GM12878 (cell line): ENCODE measurements around the gene SNAI1. TPM values are rescaled to one million over a fixed set of nuclear protein-coding genes. Genes with fewer than 3 reads are reported as not detected.
A peak's percentile ranks its signal among the peaks of the same experiment; 100 is the strongest.

ENCODE experiments used
- CBX3 ChIP-seq: fragments of 200-600 bp; sonication (generic); IDR thresholded peaks from 2 replicates; pipeline ENCODE4 v1.6.1; 2016; ENCODE audit warnings: low read depth, borderline replicate concordance
- CHD4 ChIP-seq: fragments of 200-600 bp; sonication (generic); IDR thresholded peaks from 2 replicates; pipeline ENCODE4 v1.6.1; 2016; ENCODE audit warnings: mild to moderate bottlenecking
- CREB1 ChIP-seq: IDR thresholded peaks from 2 replicates; pipeline ENCODE4 v1.6.1; 2012; ENCODE audit warnings: low read depth, mild to moderate bottlenecking, inconsistent platforms
- CTCF ChIP-seq, 3 experiments: IDR thresholded peaks in 2 of 3; conservative IDR thresholded peaks in 1 of 3; 2 replicates each; pipeline ENCODE4 v1.5.1; 2011; ENCODE audit warnings: low read depth in 3 of 3, low read length in 3 of 3, mild to moderate bottlenecking in 3 of 3, control low read depth in 2 of 3, moderate library complexity in 2 of 3, inconsistent platforms in 1 of 3, mixed read lengths in 1 of 3; ENCODE audit not compliant: control insufficient read depth in 2 of 3, insufficient read depth in 1 of 3; ENCODE audit errors: extremely low read depth in 1 of 3
- E2F8 ChIP-seq: fragments of 450-650 bp; IDR thresholded peaks from 2 replicates; pipeline ENCODE4 v1.6.1; 2018; ENCODE audit warnings: mild to moderate bottlenecking, low read depth, moderate library complexity; ENCODE audit not compliant: partially characterized antibody
- EP300 ChIP-seq, 2 experiments: fragments of 150-350 bp in 1 of 2; IDR thresholded peaks; 2 replicates each; pipeline ENCODE4 v1.6.1; 2011 to 2012; ENCODE audit warnings: low read depth in 2 of 2, low read length in 2 of 2, borderline replicate concordance in 1 of 2, improper control_type of control experiment in 1 of 2, inconsistent platforms in 1 of 2; ENCODE audit not compliant: control insufficient read depth in 1 of 2
- ESRRA ChIP-seq: IDR thresholded peaks from 2 replicates; pipeline ENCODE4 v1.6.1; 2012; ENCODE audit warnings: mild to moderate bottlenecking, low read length, improper control_type of control experiment
- ETV6 ChIP-seq, 2 experiments: fragments of 450-650 bp in 1 of 2; IDR thresholded peaks in 1 of 2; conservative IDR thresholded peaks in 1 of 2; 2 replicates each; pipeline ENCODE4 v1.6.1; 2014; ENCODE audit warnings: antibody characterized with exemption in 1 of 2, borderline replicate concordance in 1 of 2, low read depth in 1 of 2, mild to moderate bottlenecking in 1 of 2, moderate library complexity in 1 of 2
- EZH2 ChIP-seq: IDR thresholded peaks from 2 replicates; pipeline ENCODE4 v1.6.1; 2012; ENCODE audit warnings: low read depth, mild to moderate bottlenecking, control low read depth, inconsistent platforms, low read length, borderline replicate concordance; ENCODE audit not compliant: control insufficient read depth
- FOXK2 ChIP-seq: fragments of 450-650 bp; IDR thresholded peaks from 2 replicates; pipeline ENCODE4 v1.6.1; 2017; ENCODE audit warnings: mild to moderate bottlenecking, moderate library complexity
- HCFC1 ChIP-seq: fragments of 150-350 bp; IDR thresholded peaks from 2 replicates; pipeline ENCODE4 v1.6.1; 2014; ENCODE audit warnings: low read length
- IKZF1 ChIP-seq: fragments of 450-650 bp; conservative IDR thresholded peaks from 2 replicates; pipeline ENCODE4 v1.6.1; 2017; ENCODE audit warnings: antibody characterized with exemption, mild to moderate bottlenecking
- MEF2B ChIP-seq: fragments of 450-650 bp; IDR thresholded peaks from 2 replicates; pipeline ENCODE4 v1.6.1; 2018; ENCODE audit warnings: mild to moderate bottlenecking, moderate library complexity; ENCODE audit not compliant: partially characterized antibody, poor library complexity, severe bottlenecking
- NBN ChIP-seq: fragments of 450-650 bp; IDR thresholded peaks from 2 replicates; pipeline ENCODE4 v1.6.1; 2016
- NFIC ChIP-seq: IDR thresholded peaks from 2 replicates; pipeline ENCODE4 v1.6.1; 2012; ENCODE audit warnings: low read depth, mild to moderate bottlenecking, inconsistent platforms, low read length, moderate library complexity
- NR2C1 ChIP-seq: fragments of 450-650 bp; IDR thresholded peaks from 2 replicates; pipeline ENCODE4 v1.6.1; 2017; ENCODE audit warnings: antibody characterized with exemption, mild to moderate bottlenecking, moderate library complexity
- PML ChIP-seq: IDR thresholded peaks from 2 replicates; pipeline ENCODE4 v1.6.1; 2012; ENCODE audit warnings: low read length, inconsistent platforms
- POLR2A ChIP-seq: IDR thresholded peaks from 2 replicates; pipeline ENCODE4 v1.6.1; 2011; ENCODE audit warnings: low read depth, mild to moderate bottlenecking, low read length
- RELB ChIP-seq: fragments of 450-650 bp; IDR thresholded peaks from 2 replicates; pipeline ENCODE4 v1.6.1; 2017; ENCODE audit warnings: low read depth, mild to moderate bottlenecking, moderate library complexity
- SREBF1 ChIP-seq: IDR thresholded peaks from 2 replicates; pipeline ENCODE4 v1.6.1; 2012; ENCODE audit warnings: mild to moderate bottlenecking, low read length
- SRF ChIP-seq, 2 experiments: IDR thresholded peaks; 2 replicates each; pipeline ENCODE4 v1.6.1; 2011; ENCODE audit warnings: low read depth in 2 of 2, low read length in 2 of 2, mild to moderate bottlenecking in 1 of 2, moderate library complexity in 1 of 2
- STAT1 ChIP-seq: fragments of 450-650 bp; conservative IDR thresholded peaks from 2 replicates; pipeline ENCODE4 v1.6.1; 2014; ENCODE audit warnings: antibody characterized with exemption, mild to moderate bottlenecking
- SUZ12 ChIP-seq: fragments of 200-600 bp; sonication (generic); IDR thresholded peaks from one replicate; pipeline ENCODE4 v1.6.1; 2018; ENCODE audit warnings: antibody characterized with exemption, mild to moderate bottlenecking; ENCODE audit not compliant: unreplicated experiment
- TARDBP ChIP-seq: IDR thresholded peaks from 2 replicates; pipeline ENCODE4 v1.6.1; 2016; ENCODE audit warnings: borderline replicate concordance
- USF1 ChIP-seq: IDR thresholded peaks from 2 replicates; pipeline ENCODE4 v1.6.1; 2011; ENCODE audit warnings: borderline replicate concordance, low read depth, mild to moderate bottlenecking, moderate library complexity, mixed read lengths, low read length; ENCODE audit not compliant: insufficient read depth; ENCODE audit errors: extremely low read length
- ZNF384 ChIP-seq: IDR thresholded peaks from 2 replicates; pipeline ENCODE4 v1.6.1; 2012; ENCODE audit warnings: low read depth, mild to moderate bottlenecking, low read length, improper control_type of control experiment, borderline replicate concordance
- polyA plus RNA-seq, 11 experiments: library from polyadenylated mRNA; depleted of rRNA in 4 of 11; unstranded in 6 of 11; stranded (reverse) in 5 of 11; fragments of >200 nt; fragmentation: Nextera tagmentation in 4 of 11; fragmentation: Illumina TruSeq in 1 of 11; extraction: Ambion mirVana in 4 of 11; extraction: Trizol in 1 of 11; gene quantifications; 1 replicate in 1 of 11; 2 replicates in 10 of 11; pipeline versions ENCODE4 v1.2.1 to v1.2.3, GENCODE V29; 2011 to 2016; ENCODE audit warnings: inconsistent platforms in 2 of 11, missing spikeins in 2 of 11, low read depth in 1 of 11
- total RNA-seq, 4 experiments: library from RNA; depleted of rRNA in 3 of 4; stranded (reverse); fragments of >200 nt in 3 of 4; fragmentation: Illumina TruSeq in 1 of 4; extraction: Trizol in 1 of 4; gene quantifications; 2 replicates each; pipeline versions ENCODE4 v1.2.1 to v1.2.3, GENCODE V29; 2013 to 2021

The SNAI1 gene
- total and polyA plus RNA-seq, 10 of the 15 experiments (the other 5 are each of a cell fraction or from before 2014, with no cell fraction given) = 0.11 to 0.79 (median 0.24) TPM; not detected in 2

GRCh38 chr20:49999329-49999728 lies 16.5 kb downstream of the SNAI1 start (continued):
- no peak for TF ChIP-seq FOXK2
- TF ChIP-seq TARDBP = no peak
- TF ChIP-seq SRF (IDR thresholded peaks at IDR 0.05; ENCODE audit: low read depth in 2 of 2, low read length in 2 of 2) = no peak
- no peak for TF ChIP-seq EZH2
- no peak for TF ChIP-seq CHD4
- TF ChIP-seq POLR2A = no peak
- TF ChIP-seq CBX3 = no peak
- TF ChIP-seq NR2C1 = no peak
- TF ChIP-seq EP300 (IDR thresholded peaks at IDR 0.05; ENCODE audit: borderline replicate concordance in 1 of 2, control insufficient read depth in 1 of 2, low read depth in 2 of 2, low read length in 2 of 2) = no peak
- TF ChIP-seq STAT1 = no peak
- TF ChIP-seq PML = no peak
- peak; percentile 75 for TF ChIP-seq RELB
- no peak for TF ChIP-seq E2F8
- peak; percentile 43; the same call in 1 of the 2 replicates for TF ChIP-seq NFIC
- TF ChIP-seq SUZ12 = no peak
- no peak for TF ChIP-seq HCFC1
- no peak for TF ChIP-seq NBN
- peak; percentile 94 for TF ChIP-seq MEF2B
- no peak for TF ChIP-seq SREBF1
- no peak for TF ChIP-seq ESRRA
- 0 out of 2 replicates have a peak, but pooled peaks have one; percentile 21 for TF ChIP-seq CREB1
- no peak for TF ChIP-seq ETV6 (conservative IDR thresholded peaks at IDR 0.05 in 1 of 2, IDR thresholded peaks at IDR 0.05 in 1 of 2; ENCODE audit: borderline replicate concordance in 1 of 2, low read depth in 1 of 2)
- no peak for TF ChIP-seq ZNF384
- peak; percentile 77 for TF ChIP-seq IKZF1
- TF ChIP-seq USF1 = no peak
- TF ChIP-seq CTCF (IDR thresholded peaks at IDR 0.05 in 2 of 3, conservative IDR thresholded peaks at IDR 0.05 in 1 of 3; ENCODE audit: control insufficient read depth in 2 of 3, extremely low read depth in 1 of 3, insufficient read depth in 1 of 3, low read depth in 3 of 3, low read length in 3 of 3) = no peak
